ENCODE measurements around the gene UGT1A3.

UGT1A3 gene

GRCh38 chr2:233807966-233808935 lies 79.4 kb downstream of the UGT1A3 start:
- Histone ChIP-seq H3K4me3 (ENCODE audit: low read depth, low read length) (no peak overlapping the region), H3K27me3 (replicated peaks) (no peaks in the 10 kb centered on the region), H3K27ac (no peak overlapping the region), H3K36me3 (replicated peaks) (no peaks in the 10 kb centered on the region)
- in situ Hi-C loops (cut with HindIII; ENCODE audit: low pct_ligation_motif_present, low sequenced_read_pairs): no loop called here
- no peak for DNase-seq
- TF ChIP-seq CTCF (IDR thresholded peaks at IDR 0.05; ENCODE audit: low read depth, low read length, missing control alignments): no peak

GRCh38 chr2:233810385-233810784 lies 81.5 kb downstream of the UGT1A3 start:
- no peak overlapping the region for H3K27ac ChIP-seq
- no peaks in the 10 kb centered on the region for H3K36me3 ChIP-seq (replicated peaks)
- DNase-seq: no peak
- in situ Hi-C loops (cut with HindIII; ENCODE audit: low pct_ligation_motif_present, low sequenced_read_pairs): no loop called here
- TF ChIP-seq CTCF (IDR thresholded peaks at IDR 0.05; ENCODE audit: low read depth, low read length, missing control alignments): no peak
- H3K27me3 ChIP-seq (replicated peaks): no peaks in the 10 kb centered on the region
- no peak overlapping the region for H3K4me3 ChIP-seq (ENCODE audit: low read depth, low read length)

GRCh38 chr2:233811087-233811486 lies 82.2 kb downstream of the UGT1A3 start:
- no peaks in the 10 kb centered on the region for H3K27me3 ChIP-seq (replicated peaks)
- H3K36me3 ChIP-seq (replicated peaks): no peaks in the 10 kb centered on the region
- H3K4me3 ChIP-seq (ENCODE audit: low read depth, low read length): no peak overlapping the region
- no peak for DNase-seq
- no peak for TF ChIP-seq CTCF (IDR thresholded peaks at IDR 0.05; ENCODE audit: low read depth, low read length, missing control alignments)
- in situ Hi-C loops (cut with HindIII; ENCODE audit: low pct_ligation_motif_present, low sequenced_read_pairs): no loop called here
- no peak overlapping the region for H3K27ac ChIP-seq

- in situ Hi-C loops (cut with HindIII; ENCODE audit: low pct_ligation_motif_present, low sequenced_read_pairs): no loop called here
- no peaks in the 10 kb centered on the region for H3K27me3 ChIP-seq (replicated peaks)
- no peak for DNase-seq
- no peak overlapping the region for H3K27ac ChIP-seq
- H3K4me3 ChIP-seq (ENCODE audit: low read depth, low read length): no peak overlapping the region
- no peak for TF ChIP-seq CTCF (IDR thresholded peaks at IDR 0.05; ENCODE audit: low read depth, low read length, missing control alignments)
- no peaks in the 10 kb centered on the region for H3K36me3 ChIP-seq (replicated peaks)
These were observed 82.9 kb downstream of the UGT1A3 start for GRCh38 chr2:233811732-233812131.

- in situ Hi-C loops (cut with HindIII; ENCODE audit: low pct_ligation_motif_present, low sequenced_read_pairs): no loop called here
- Histone ChIP-seq H3K27me3 (replicated peaks) (no peaks in the 10 kb centered on the region), H3K4me3 (ENCODE audit: low read depth, low read length) (no peak overlapping the region), H3K27ac (no peak overlapping the region), H3K36me3 (replicated peaks) (no peaks in the 10 kb centered on the region)
- DNase-seq: no peak
- TF ChIP-seq CTCF (IDR thresholded peaks at IDR 0.05; ENCODE audit: low read depth, low read length, missing control alignments): no peak
These were observed 84.6 kb downstream of the UGT1A3 start for GRCh38 chr2:233813236-233814055.

Measured in brain microvascular endothelial cell (primary cell).